Esophagus muscularis mucosa (tissue), 4 donors: ENCODE data around the gene AHRR.

ENCODE experiments used
- EP300 ChIP-seq: sonication (generic); formaldehyde crosslinking; IDR thresholded peaks from one replicate; pipeline ENCODE4 v1.6.1; 2017; ENCODE audit warnings: antibody characterized with exemption
- POLR2A ChIP-seq: fragments of 450-650 bp; IDR thresholded peaks from one replicate; pipeline ENCODE4 v1.6.1; 2017; ENCODE audit warnings: antibody characterized with exemption, moderate library complexity, mild to moderate bottlenecking, low read depth
- TF ChIP-seq, protein P1 (sequence below), 3 experiments: fragments of 200-600 bp in 2 of 3; fragments of 450-650 bp in 1 of 3; sonication (generic) in 2 of 3; IDR thresholded peaks; one replicate each; pipeline ENCODE4 v1.5.1; 2017 to 2019; ENCODE audit warnings: antibody characterized with exemption in 3 of 3, mild to moderate bottlenecking in 2 of 3, moderate library complexity in 1 of 3

DNA sequence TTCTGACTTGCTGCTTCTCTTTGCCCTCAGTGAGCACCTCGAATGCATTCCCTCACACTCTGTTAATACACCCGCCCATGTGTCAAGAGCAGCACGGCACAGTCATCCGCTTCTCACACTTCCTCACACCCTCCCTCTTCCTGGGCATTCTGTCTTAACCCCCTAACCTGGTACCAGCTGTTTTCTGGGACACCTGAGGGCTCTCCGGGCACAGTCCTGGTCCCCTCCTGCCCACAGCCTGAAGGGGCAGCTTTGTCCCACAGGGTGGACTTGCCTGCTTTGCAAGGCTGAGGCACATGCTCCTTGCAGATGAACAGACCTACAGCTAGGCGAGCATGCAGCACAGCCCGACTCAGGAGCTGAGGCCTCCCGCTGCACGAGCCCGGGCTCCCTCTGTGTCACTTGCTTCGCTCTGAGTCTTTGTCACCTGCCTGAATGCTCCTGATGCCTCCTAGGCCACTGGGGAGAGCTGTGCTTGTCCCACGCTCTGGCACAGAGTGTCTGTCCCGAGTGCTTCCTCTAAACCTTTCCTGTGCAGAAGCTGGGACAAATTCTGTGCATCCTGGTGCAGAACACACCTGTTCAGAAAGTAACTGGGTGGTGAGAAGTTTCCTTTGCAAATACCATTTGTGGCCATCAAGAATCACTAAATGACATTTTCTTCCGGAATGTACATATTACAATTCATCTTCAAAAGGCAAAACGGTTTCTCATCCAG, 47.8 kb downstream of the AHRR start:
- TF ChIP-seq, protein P1, sequence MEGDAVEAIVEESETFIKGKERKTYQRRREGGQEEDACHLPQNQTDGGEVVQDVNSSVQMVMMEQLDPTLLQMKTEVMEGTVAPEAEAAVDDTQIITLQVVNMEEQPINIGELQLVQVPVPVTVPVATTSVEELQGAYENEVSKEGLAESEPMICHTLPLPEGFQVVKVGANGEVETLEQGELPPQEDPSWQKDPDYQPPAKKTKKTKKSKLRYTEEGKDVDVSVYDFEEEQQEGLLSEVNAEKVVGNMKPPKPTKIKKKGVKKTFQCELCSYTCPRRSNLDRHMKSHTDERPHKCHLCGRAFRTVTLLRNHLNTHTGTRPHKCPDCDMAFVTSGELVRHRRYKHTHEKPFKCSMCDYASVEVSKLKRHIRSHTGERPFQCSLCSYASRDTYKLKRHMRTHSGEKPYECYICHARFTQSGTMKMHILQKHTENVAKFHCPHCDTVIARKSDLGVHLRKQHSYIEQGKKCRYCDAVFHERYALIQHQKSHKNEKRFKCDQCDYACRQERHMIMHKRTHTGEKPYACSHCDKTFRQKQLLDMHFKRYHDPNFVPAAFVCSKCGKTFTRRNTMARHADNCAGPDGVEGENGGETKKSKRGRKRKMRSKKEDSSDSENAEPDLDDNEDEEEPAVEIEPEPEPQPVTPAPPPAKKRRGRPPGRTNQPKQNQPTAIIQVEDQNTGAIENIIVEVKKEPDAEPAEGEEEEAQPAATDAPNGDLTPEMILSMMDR (IDR thresholded peaks at IDR 0.05), result no peak
- no peak for TF ChIP-seq POLR2A
- no peak for TF ChIP-seq EP300
